Body of pancreas (tissue), 4 donors: Measurements from ENCODE around the gene TOMM7. TPM values are rescaled to one million over a fixed set of nuclear protein-coding genes. Genes with fewer than 3 reads are reported as not detected.

ENCODE experiments used
- ATAC-seq: fragments of 150-250 bp; one replicate; pipeline ENCODE4 v1.9.1; 2016
- DNase-seq, 4 donors: peaks; one replicate each; pipeline ENCODE4 v3.0.0-alpha.2; 2019
- H3K27ac ChIP-seq, 4 donors: fragments of 200-600 bp; sonication (generic); 1 replicate in 3 of 4; 2 replicates in 1 of 4; pipeline versions ENCODE4 v1.5.1 to v1.6.1; 2016 to 2019; ENCODE audit warnings: mild to moderate bottlenecking in 1 of 4, mixed read lengths in 1 of 4, moderate library complexity in 1 of 4
- H3K27me3 ChIP-seq, 2 donors: fragments of 200-600 bp; sonication (generic); one replicate each; pipeline ENCODE4 v1.6.0; 2016; ENCODE audit warnings: mild to moderate bottlenecking in 1 of 2
- H3K36me3 ChIP-seq, 2 donors: fragments of 200-600 bp; sonication (generic); replicated peaks in 1 of 2; 2 replicates each; pipeline ENCODE4 v1.5.1; 2016; ENCODE audit warnings: low read depth in 2 of 2; ENCODE audit not compliant: insufficient read depth in 1 of 2
- H3K4me1 ChIP-seq: fragments of 200-600 bp; sonication (generic); one replicate; pipeline ENCODE4 v1.6.0; 2016
- H3K4me3 ChIP-seq, 2 donors: fragments of 200-600 bp; sonication (generic); 1 replicate in 1 of 2; 2 replicates in 1 of 2; pipeline ENCODE4 v1.5.1; 2016 to 2019
- H3K9me3 ChIP-seq, 3 donors: fragments of 200-600 bp; sonication (generic); 1 replicate in 2 of 3; 2 replicates in 1 of 3; pipeline ENCODE4 v1.5.1; 2016
- POLR2A ChIP-seq, 3 donors: fragments of 450-650 bp; IDR thresholded peaks; one replicate each; pipeline ENCODE4 v1.6.1; 2016; ENCODE audit warnings: antibody characterized with exemption in 3 of 3, mild to moderate bottlenecking in 2 of 3
- WGBS, 2 donors: methylation state at CpG; one replicate each; pipeline ENCODE4 v1.1.5; 2017; 5-methylcytosine and 5-hydroxymethylcytosine counted together
- intact Hi-C: fragments of 100-400 bp; cut with DNase I; formaldehyde crosslinking; loops from one replicate; pipeline ENCODE4 v1.15.1; 2023
- total RNA-seq, 2 donors: library from RNA; depleted of rRNA; stranded (reverse); fragments of >200 nt; gene quantifications; one replicate each; pipeline ENCODE4 v1.1.0, GENCODE V29; 2016
- TF ChIP-seq, protein P1 (sequence below), 7 experiments: fragments of 450-650 bp in 4 of 7; fragments of 200-600 bp in 3 of 7; sonication (generic) in 3 of 7; IDR thresholded peaks; one replicate each; pipeline ENCODE4 v1.5.1; 2016 to 2019; ENCODE audit warnings: antibody characterized with exemption in 7 of 7

The TOMM7 gene
- total RNA-seq, 2 donors from 2014 or later = 77.8 to 103 TPM

DNA sequence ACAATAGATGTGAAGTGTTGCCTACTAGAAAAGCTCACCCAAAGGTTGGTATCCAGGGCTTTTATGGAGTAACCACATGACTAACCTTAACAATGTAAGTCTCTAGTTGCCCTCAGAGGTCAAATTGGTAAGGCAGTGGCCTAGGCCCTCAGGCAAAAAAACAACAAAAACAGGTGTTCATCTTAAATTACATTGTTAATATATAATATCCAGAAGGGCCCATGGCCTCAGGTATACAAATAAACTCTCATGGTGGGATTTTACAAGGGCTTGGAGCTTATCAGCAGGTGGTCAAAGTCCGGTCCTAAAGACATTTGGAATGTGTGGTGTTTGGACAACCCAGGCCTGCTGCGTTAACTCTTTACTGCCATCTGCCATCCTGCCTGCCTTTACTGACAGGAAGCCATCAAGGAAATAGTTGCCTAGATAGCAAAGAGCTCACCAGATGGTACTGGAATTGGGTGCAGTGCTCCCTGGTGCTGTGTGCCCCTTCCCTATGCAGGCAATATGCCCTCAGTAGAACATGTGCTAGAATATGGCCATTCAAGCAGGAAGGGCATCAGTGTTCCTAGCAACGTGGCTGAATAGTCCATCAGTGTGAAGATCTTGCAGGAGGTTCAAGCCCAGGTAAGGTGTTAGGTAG, 36.2 kb downstream of the TOMM7 start:
- ATAC-seq = no peak
- no peaks in the 10 kb centered on the region for H3K27me3 ChIP-seq
- H3K36me3 ChIP-seq = no peaks in the 10 kb centered on the region
- no peak overlapping the region for H3K27ac ChIP-seq
- TF ChIP-seq POLR2A (IDR thresholded peaks at IDR 0.05) = no peak
- TF ChIP-seq, protein P1, sequence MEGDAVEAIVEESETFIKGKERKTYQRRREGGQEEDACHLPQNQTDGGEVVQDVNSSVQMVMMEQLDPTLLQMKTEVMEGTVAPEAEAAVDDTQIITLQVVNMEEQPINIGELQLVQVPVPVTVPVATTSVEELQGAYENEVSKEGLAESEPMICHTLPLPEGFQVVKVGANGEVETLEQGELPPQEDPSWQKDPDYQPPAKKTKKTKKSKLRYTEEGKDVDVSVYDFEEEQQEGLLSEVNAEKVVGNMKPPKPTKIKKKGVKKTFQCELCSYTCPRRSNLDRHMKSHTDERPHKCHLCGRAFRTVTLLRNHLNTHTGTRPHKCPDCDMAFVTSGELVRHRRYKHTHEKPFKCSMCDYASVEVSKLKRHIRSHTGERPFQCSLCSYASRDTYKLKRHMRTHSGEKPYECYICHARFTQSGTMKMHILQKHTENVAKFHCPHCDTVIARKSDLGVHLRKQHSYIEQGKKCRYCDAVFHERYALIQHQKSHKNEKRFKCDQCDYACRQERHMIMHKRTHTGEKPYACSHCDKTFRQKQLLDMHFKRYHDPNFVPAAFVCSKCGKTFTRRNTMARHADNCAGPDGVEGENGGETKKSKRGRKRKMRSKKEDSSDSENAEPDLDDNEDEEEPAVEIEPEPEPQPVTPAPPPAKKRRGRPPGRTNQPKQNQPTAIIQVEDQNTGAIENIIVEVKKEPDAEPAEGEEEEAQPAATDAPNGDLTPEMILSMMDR (IDR thresholded peaks at IDR 0.05) = no peak
- WGBS, 2 donors = 24 to 28% methylated on average over 3 of the region's 3 CpGs
- H3K4me3 ChIP-seq = no peak overlapping the region
- no peaks in the 10 kb centered on the region for H3K9me3 ChIP-seq
- peaks cover 11% of the 10 kb centered on the region for H3K4me1 ChIP-seq
- DNase-seq = peak in 1 of 4 donors; percentile 5
- intact Hi-C loops = no loop called here

DNA sequence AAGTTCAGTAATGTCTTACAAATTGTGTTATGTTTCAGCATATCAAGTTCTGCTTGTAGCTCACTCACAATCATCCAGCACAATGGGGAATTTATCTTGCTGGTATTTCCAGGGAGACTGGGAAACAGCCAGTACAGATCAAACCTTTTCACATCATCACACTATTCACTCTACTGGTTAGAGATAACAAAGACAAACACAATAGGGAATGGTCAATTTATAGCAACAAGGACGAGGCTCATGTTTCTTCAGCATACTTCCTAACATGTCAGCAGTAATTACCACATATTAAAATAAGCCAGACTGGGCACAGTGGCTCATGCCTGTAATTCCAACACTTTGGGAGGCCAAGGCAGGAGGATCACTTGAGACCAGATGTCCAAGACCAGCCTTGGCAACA, 38.3 kb downstream of the TOMM7 start:
- Histone ChIP-seq H3K4me1 (peaks cover 11% of the 10 kb centered on the region), H3K9me3 (no peaks in the 10 kb centered on the region), H3K27ac (no peak overlapping the region), H3K27me3 (no peaks in the 10 kb centered on the region), H3K4me3 (no peak overlapping the region), H3K36me3 (no peaks in the 10 kb centered on the region)
- no peak for ATAC-seq
- TF ChIP-seq, protein P1 (IDR thresholded peaks at IDR 0.05) = no peak
- no peak for TF ChIP-seq POLR2A (IDR thresholded peaks at IDR 0.05)
- intact Hi-C loops = no loop called here
- 17 to 18% methylated on average over 1 of the region's 1 CpG for WGBS, 2 donors
- DNase-seq = no peak

DNA sequence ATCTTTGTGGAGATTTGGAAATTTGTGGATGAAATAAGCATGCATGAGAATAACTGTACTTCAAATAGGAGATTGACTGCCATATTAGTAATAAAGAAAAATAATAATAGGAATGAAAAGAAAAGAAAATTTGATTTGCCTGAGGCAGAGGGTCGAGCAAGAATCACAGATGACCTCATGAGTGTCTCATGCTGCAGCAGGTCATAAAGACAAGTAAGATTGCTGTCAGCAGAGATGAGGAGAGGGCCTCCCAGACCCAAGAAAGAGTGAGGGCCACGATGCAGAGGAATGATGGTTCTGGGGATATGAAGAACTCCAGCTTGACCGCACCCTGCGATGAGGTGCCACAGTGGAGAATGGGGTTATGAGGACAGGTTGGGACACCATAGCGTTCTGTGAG, 39.2 kb downstream of the TOMM7 start:
- TF ChIP-seq POLR2A (IDR thresholded peaks at IDR 0.05) = no peak
- TF ChIP-seq, protein P1 (IDR thresholded peaks at IDR 0.05) = no peak
- WGBS, 2 donors = 84 to 90% methylated on average over 5 of the region's 5 CpGs
- no peaks in the 10 kb centered on the region for H3K9me3 ChIP-seq

DNA sequence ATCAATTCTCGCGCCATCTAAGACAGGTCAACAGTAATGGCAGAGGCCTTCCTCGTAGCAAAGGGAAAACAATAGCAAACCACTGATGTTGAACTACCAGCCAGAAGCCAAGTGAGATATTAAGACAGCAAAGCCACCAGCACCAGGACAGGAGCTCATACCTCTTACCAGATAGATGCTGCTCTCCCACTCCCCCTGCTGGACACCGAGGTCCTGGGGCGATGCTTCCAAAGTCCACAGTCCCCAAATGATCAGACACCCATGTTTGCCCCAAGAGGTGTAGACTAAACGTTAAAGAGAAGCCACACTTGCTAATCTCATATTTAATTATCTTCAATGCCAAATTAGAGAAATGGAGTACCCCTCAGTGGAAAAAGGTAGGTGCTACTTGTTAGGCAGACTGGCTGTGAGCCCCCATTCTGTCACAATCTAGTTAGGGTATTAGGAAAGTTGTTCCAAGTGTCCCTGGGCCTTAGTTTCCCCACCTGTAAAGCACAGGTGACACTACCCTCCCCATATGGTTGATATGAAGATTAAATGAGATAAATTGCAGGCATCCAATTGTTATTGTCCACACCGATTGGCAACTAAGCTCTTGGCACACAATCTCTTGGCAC, 39.9 kb downstream of the TOMM7 start:
- DNase-seq (peak; percentile 67 to 79 (median 70)), ATAC-seq (peak; percentile 69)
- Histone ChIP-seq H3K27ac (no peak overlapping the region), H3K36me3 (no peaks in the 10 kb centered on the region), H3K9me3 (no peaks in the 10 kb centered on the region), H3K27me3 (no peaks in the 10 kb centered on the region), H3K4me1 (peaks cover 11% of the 10 kb centered on the region), H3K4me3 (no peak overlapping the region)
- TF ChIP-seq, protein P1 (IDR thresholded peaks at IDR 0.05) = peak; percentile 52 to 67 (median 63)
- TF ChIP-seq POLR2A (IDR thresholded peaks at IDR 0.05) = no peak
- intact Hi-C loops = no loop called here
- WGBS, 2 donors = 49 to 53% methylated on average over 7 of the region's 7 CpGs

More for the DNA sequence above, 39.2 kb downstream of the TOMM7 start:
- intact Hi-C loops = no loop called here
- no peak for DNase-seq
- Histone ChIP-seq H3K4me3 (no peak overlapping the region), H3K27me3 (no peaks in the 10 kb centered on the region), H3K27ac (no peak overlapping the region), H3K4me1 (peaks cover 11% of the 10 kb centered on the region), H3K36me3 (no peaks in the 10 kb centered on the region)
- ATAC-seq = no peak
